Suprapubic skin (tissue), 4 donors: ENCODE results near the gene CD79A. TPM values are rescaled to one million over a fixed set of nuclear protein-coding genes. Genes with fewer than 3 reads are reported as not detected.

Experiments
- DNase-seq, 2 donors: peaks; one replicate each; pipeline ENCODE4 v3.0.0-alpha.2; 2019; ENCODE audit warnings: low spot score in 2 of 2
- H3K27ac ChIP-seq: fragments of 200-600 bp; sonication (generic); one replicate; pipeline ENCODE4 v1.5.1; 2019
- H3K27me3 ChIP-seq: fragments of 200-600 bp; sonication (generic); one replicate; pipeline ENCODE4 v1.5.1; 2019
- H3K36me3 ChIP-seq: fragments of 200-600 bp; sonication (generic); one replicate; pipeline ENCODE4 v1.5.1; 2019
- H3K4me1 ChIP-seq: fragments of 200-600 bp; sonication (generic); one replicate; pipeline ENCODE4 v1.5.1; 2019
- H3K4me3 ChIP-seq: fragments of 200-600 bp; sonication (generic); one replicate; pipeline ENCODE4 v1.5.1; 2019; ENCODE audit warnings: mild to moderate bottlenecking
- H3K9me3 ChIP-seq: fragments of 200-600 bp; sonication (generic); one replicate; pipeline ENCODE4 v1.5.1; 2019
- CTCF ChIP-seq, 2 donors: fragments of 200-600 bp in 1 of 2; fragments of 450-650 bp in 1 of 2; sonication (generic) in 1 of 2; IDR thresholded peaks; one replicate each; pipeline ENCODE4 v1.5.1; 2016 to 2019; ENCODE audit warnings: antibody characterized with exemption in 2 of 2, mild to moderate bottlenecking in 1 of 2, moderate library complexity in 1 of 2
- EP300 ChIP-seq: sonication (generic); formaldehyde crosslinking; IDR thresholded peaks from one replicate; pipeline ENCODE4 v1.6.1; 2017; ENCODE audit warnings: antibody characterized with exemption
- POLR2A ChIP-seq, 2 donors: fragments of 450-650 bp; IDR thresholded peaks; one replicate each; pipeline ENCODE4 v1.6.1; 2017; ENCODE audit warnings: antibody characterized with exemption in 2 of 2, mild to moderate bottlenecking in 2 of 2, moderate library complexity in 2 of 2
- POLR2AphosphoS5 ChIP-seq, 3 donors: sonication (generic); formaldehyde crosslinking; IDR thresholded peaks; one replicate each; pipeline ENCODE4 v1.6.1; 2017; ENCODE audit warnings: antibody characterized with exemption in 3 of 3
- WGBS: methylation state at CpG from one replicate; pipeline ENCODE4 v1.1.5; 2018; 5-methylcytosine and 5-hydroxymethylcytosine counted together
- total RNA-seq, 4 donors: library from RNA; depleted of rRNA; stranded (reverse); fragments of >200 nt; gene quantifications; one replicate each; pipeline ENCODE4 v1.1.0, GENCODE V29; 2016

Gene CD79A
- total RNA-seq, 4 donors from 2014 or later: 3.0 TPM; not detected in 3

- peaks cover 70% of the 10 kb centered on the region for H3K36me3 ChIP-seq
- H3K4me3 ChIP-seq: no peak overlapping the region
- no peak for TF ChIP-seq EP300
- TF ChIP-seq POLR2AphosphoS5 (IDR thresholded peaks at IDR 0.05): no peak
- no peak for TF ChIP-seq POLR2A (IDR thresholded peaks at IDR 0.05)
- TF ChIP-seq CTCF (IDR thresholded peaks at IDR 0.05): no peak
- DNase-seq: no peak
- WGBS: 87% methylated on average over 12 of the region's 12 CpGs
- H3K27ac ChIP-seq: no peak overlapping the region
- H3K4me1 ChIP-seq: peaks cover 48% of the 10 kb centered on the region
- H3K9me3 ChIP-seq: no peaks in the 10 kb centered on the region
- H3K27me3 ChIP-seq: no peaks in the 10 kb centered on the region
Measured at GRCh38 chr19:41868989-41869300, 8.1 kb upstream of the CD79A start.

DNA sequence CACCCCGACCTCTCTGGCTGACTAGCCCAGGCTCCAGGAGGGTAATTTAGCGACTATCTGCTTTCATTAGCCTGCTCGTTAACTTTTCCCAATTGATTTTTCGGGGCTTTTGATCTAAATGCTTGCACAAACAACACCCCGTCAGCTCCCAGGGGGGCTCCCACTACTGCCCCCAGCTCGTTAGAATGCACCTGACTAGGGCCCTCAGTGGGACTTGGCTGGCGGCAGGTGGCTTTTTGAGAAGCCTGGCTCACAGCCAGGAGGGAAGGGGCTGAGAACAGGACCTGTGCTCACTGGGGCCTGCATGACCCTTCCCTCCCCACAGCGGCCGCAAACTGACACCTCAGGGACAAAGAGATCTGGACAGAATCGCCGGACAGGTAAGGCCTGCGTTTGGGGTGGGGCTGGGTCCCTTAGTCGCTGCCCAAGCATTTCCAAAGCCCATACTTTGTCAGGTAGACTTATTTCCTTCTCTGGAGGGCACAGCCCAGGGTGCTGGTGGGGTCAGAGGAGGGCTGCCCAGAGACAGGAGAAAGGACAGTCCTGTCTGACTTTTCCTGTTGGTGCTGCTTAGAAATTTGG is 7.6 kb upstream of the CD79A start:
- Histone ChIP-seq H3K36me3 (peaks cover 65% of the 10 kb centered on the region), H3K4me3 (no peak overlapping the region), H3K9me3 (no peaks in the 10 kb centered on the region), H3K27ac (no peak overlapping the region), H3K4me1 (peaks cover 48% of the 10 kb centered on the region), H3K27me3 (no peaks in the 10 kb centered on the region)
- DNase-seq: no peak
- WGBS: 81% methylated on average over 9 of the region's 13 CpGs
- no peak for TF ChIP-seq EP300
- TF ChIP-seq CTCF (IDR thresholded peaks at IDR 0.05): no peak
- TF ChIP-seq POLR2A (IDR thresholded peaks at IDR 0.05): no peak
- no peak for TF ChIP-seq POLR2AphosphoS5 (IDR thresholded peaks at IDR 0.05)

DNA sequence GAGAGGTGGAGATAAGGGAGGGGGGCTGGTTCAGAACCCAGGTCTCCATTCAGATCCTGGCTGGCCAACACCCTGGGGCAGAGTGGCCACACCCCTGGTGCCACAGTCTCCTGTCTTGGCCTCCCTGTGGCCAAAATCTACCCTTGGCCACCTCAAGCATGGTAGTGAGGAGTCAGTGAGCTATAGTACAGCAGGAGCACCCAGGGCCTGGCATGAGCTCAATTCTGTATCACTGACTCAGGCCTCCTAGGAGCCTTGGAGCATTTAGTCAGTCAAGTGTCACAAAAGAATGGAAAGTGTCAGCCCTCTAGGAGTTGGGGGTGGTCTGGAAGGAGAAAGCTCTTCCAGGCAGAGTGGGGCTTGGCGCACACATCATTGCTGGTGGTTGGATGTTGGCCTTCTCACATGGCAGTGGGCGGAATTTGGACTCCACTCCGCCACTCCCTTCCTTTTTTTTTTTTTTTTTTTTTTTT is 6.6 kb upstream of the CD79A start:
- H3K36me3 ChIP-seq: peaks cover 55% of the 10 kb centered on the region
- no peak for TF ChIP-seq CTCF (IDR thresholded peaks at IDR 0.05)
- no peak for TF ChIP-seq EP300
- TF ChIP-seq POLR2A (IDR thresholded peaks at IDR 0.05): no peak
- TF ChIP-seq POLR2AphosphoS5 (IDR thresholded peaks at IDR 0.05): no peak
- H3K27me3 ChIP-seq: no peaks in the 10 kb centered on the region
- no peak overlapping the region for H3K4me3 ChIP-seq
- no peaks in the 10 kb centered on the region for H3K9me3 ChIP-seq
- no peak overlapping the region for H3K27ac ChIP-seq
- H3K4me1 ChIP-seq: peaks cover 46% of the 10 kb centered on the region
- WGBS: 48% methylated on average over 3 of the region's 3 CpGs
- DNase-seq: no peak

DNA sequence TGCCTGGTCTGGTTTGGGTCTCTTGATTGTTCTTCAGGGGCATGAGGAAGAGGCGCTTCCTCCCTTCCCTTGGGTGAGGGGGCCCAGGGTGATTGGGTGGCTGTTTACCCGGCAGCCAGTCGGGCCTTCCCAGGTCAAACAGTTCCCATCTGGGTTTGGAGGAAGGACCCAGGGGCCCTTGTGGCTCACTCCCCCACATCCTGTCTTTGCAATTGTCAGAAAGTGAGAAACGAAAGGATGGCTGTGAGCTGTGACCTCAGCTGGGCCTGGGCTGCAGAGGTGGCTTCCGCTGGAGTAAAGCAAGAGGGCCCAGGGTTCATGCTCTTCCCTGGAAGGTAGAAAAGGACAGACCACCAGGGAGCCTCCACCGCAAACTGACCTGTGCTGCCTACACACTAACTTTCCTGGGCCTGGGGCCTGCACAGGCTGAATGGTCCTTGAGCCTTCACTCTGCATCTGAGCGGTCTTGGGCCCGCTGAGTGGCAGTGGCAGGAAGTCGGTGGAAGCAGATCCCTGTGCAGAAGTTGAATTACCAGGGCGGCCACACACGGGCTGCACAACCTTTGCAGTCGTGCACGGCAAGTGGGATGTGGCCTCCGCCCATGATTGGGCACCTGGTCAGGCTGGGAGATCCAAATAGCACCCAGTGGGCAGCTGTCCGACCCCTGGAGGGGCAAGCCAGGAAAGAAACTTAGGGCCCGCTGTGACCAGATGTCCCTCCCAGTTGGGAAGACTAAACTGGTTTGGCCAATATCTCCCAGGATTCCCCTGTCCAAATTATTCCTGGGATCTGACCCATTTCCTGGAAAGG is 5.3 kb upstream of the CD79A start:
- Histone ChIP-seq H3K36me3 (peaks cover 46% of the 10 kb centered on the region), H3K4me3 (no peak overlapping the region), H3K4me1 (peaks cover 35% of the 10 kb centered on the region), H3K27ac (no peak overlapping the region), H3K27me3 (no peaks in the 10 kb centered on the region), H3K9me3 (no peaks in the 10 kb centered on the region)
- WGBS: 71% methylated on average over 15 of the region's 16 CpGs
- DNase-seq: no peak
- TF ChIP-seq POLR2AphosphoS5 (IDR thresholded peaks at IDR 0.05): no peak
- TF ChIP-seq EP300: no peak
- TF ChIP-seq POLR2A (IDR thresholded peaks at IDR 0.05): no peak
- no peak for TF ChIP-seq CTCF (IDR thresholded peaks at IDR 0.05)

GRCh38 chr19:41872384-41872774 is 4.7 kb upstream of the CD79A start:
- DNase-seq: no peak
- Histone ChIP-seq H3K4me3 (no peak overlapping the region), H3K9me3 (no peaks in the 10 kb centered on the region), H3K27ac (no peak overlapping the region), H3K36me3 (peaks cover 44% of the 10 kb centered on the region), H3K27me3 (no peaks in the 10 kb centered on the region), H3K4me1 (peaks cover 29% of the 10 kb centered on the region)
- TF ChIP-seq EP300: no peak
- no peak for TF ChIP-seq POLR2A (IDR thresholded peaks at IDR 0.05)
- TF ChIP-seq CTCF (IDR thresholded peaks at IDR 0.05): no peak
- no peak for TF ChIP-seq POLR2AphosphoS5 (IDR thresholded peaks at IDR 0.05)
- 94% methylated on average over 12 of the region's 12 CpGs for WGBS
